ENCODE measurements around the gene SDR42E1.
"Not testable (repeated sequence)": the region's sequence is repeated elsewhere in the genome, so short reads cannot be mapped to it uniquely, and the experiment has no call there.

SDR42E1 gene

GRCh38 chr16:82008957-82009592 lies 2.2 kb downstream of the SDR42E1 start:
- in situ Hi-C loops (cut with HindIII; ENCODE audit: low sequenced_read_pairs): no loop called here

GRCh38 chr16:82007189-82007588 lies 4.1 kb downstream of the SDR42E1 start:
- in situ Hi-C loops (cut with HindIII; ENCODE audit: low sequenced_read_pairs): no loop called here

- in situ Hi-C loops (cut with HindIII; ENCODE audit: low sequenced_read_pairs): no loop called here
Measured at GRCh38 chr16:82006036-82006435, 5.2 kb downstream of the SDR42E1 start.

GRCh38 chr16:82005027-82005830 lies 6.0 kb downstream of the SDR42E1 start:
- in situ Hi-C loops (cut with HindIII; ENCODE audit: low sequenced_read_pairs): no loop called here

- in situ Hi-C loops (cut with HindIII; ENCODE audit: low sequenced_read_pairs): no loop called here
Measured at GRCh38 chr16:82004601-82005000, 6.7 kb downstream of the SDR42E1 start.

- in situ Hi-C loops (cut with HindIII; ENCODE audit: low sequenced_read_pairs): no loop called here
Measured at GRCh38 chr16:82002831-82003230, 8.4 kb downstream of the SDR42E1 start.

- in situ Hi-C loops (cut with HindIII; ENCODE audit: low sequenced_read_pairs): no loop called here
Measured at GRCh38 chr16:81997738-81998137, 13.5 kb downstream of the SDR42E1 start.

GRCh38 chr16:81996664-81997509 lies 14.4 kb downstream of the SDR42E1 start:
- in situ Hi-C loops (cut with HindIII; ENCODE audit: low sequenced_read_pairs): no loop called here

GRCh38 chr16:81995651-81996050 lies 15.6 kb downstream of the SDR42E1 start:
- in situ Hi-C loops (cut with HindIII; ENCODE audit: low sequenced_read_pairs): no loop called here

- in situ Hi-C loops (cut with HindIII; ENCODE audit: low sequenced_read_pairs): no loop called here
Measured at GRCh38 chr16:81994485-81994884, 16.8 kb downstream of the SDR42E1 start.

GRCh38 chr16:81992859-81993258 lies 18.4 kb downstream of the SDR42E1 start:
- in situ Hi-C loops (cut with HindIII; ENCODE audit: low sequenced_read_pairs): no loop called here

GRCh38 chr16:81987706-81988105 lies 23.6 kb downstream of the SDR42E1 start:
- in situ Hi-C loops (cut with HindIII; ENCODE audit: low sequenced_read_pairs): no loop called here

- in situ Hi-C loops (cut with HindIII; ENCODE audit: low sequenced_read_pairs): no loop called here
Measured at GRCh38 chr16:81987121-81987520, 24.1 kb downstream of the SDR42E1 start.

GRCh38 chr16:81977335-81977942 lies 33.8 kb downstream of the SDR42E1 start:
- in situ Hi-C loops (cut with HindIII; ENCODE audit: low sequenced_read_pairs): not testable (repeated sequence)

- in situ Hi-C loops (cut with HindIII; ENCODE audit: low sequenced_read_pairs): no loop called here
Measured at GRCh38 chr16:81975637-81976036, 35.6 kb downstream of the SDR42E1 start.

- in situ Hi-C loops (cut with HindIII; ENCODE audit: low sequenced_read_pairs): no loop called here
Measured at GRCh38 chr16:81973737-81974136, 37.5 kb downstream of the SDR42E1 start.

GRCh38 chr16:81971853-81972252 lies 39.4 kb downstream of the SDR42E1 start:
- in situ Hi-C loops (cut with HindIII; ENCODE audit: low sequenced_read_pairs): no loop called here

- in situ Hi-C loops (cut with HindIII; ENCODE audit: low sequenced_read_pairs): no loop called here
Measured at GRCh38 chr16:81967358-81967757, 43.9 kb downstream of the SDR42E1 start.

- in situ Hi-C loops (cut with HindIII; ENCODE audit: low sequenced_read_pairs): no loop called here
Measured at GRCh38 chr16:81964808-81965207, 46.5 kb downstream of the SDR42E1 start.

GRCh38 chr16:81956213-81956948 lies 54.9 kb downstream of the SDR42E1 start:
- in situ Hi-C loops (cut with HindIII; ENCODE audit: low sequenced_read_pairs): no loop called here

Measured in DLD1 (cell line).